ENCODE results near the gene NUP210L.
A peak's percentile ranks its signal among the peaks of the same experiment; 100 is the strongest.
"Not testable (repeated sequence)": the region's sequence is repeated elsewhere in the genome, so short reads cannot be mapped to it uniquely, and the experiment has no call there.

NUP210L gene

GRCh38 chr1:154170547-154171222 lies 15.8 kb upstream of the NUP210L start:
- peak in 5 of 56 donors; percentile 1 to 22 (median 16) for DNase-seq

GRCh38 chr1:154167461-154167860 lies 12.6 kb upstream of the NUP210L start:
- DNase-seq: no peak

GRCh38 chr1:154166207-154166606 lies 11.3 kb upstream of the NUP210L start:
- no peak for DNase-seq

- no peak for DNase-seq
Observed at GRCh38 chr1:154159554-154159953, 4.7 kb upstream of the NUP210L start.

GRCh38 chr1:154158307-154159125 lies 3.6 kb upstream of the NUP210L start:
- no peak for DNase-seq

GRCh38 chr1:154157520-154158306 lies 2.8 kb upstream of the NUP210L start:
- DNase-seq: no peak

DNA sequence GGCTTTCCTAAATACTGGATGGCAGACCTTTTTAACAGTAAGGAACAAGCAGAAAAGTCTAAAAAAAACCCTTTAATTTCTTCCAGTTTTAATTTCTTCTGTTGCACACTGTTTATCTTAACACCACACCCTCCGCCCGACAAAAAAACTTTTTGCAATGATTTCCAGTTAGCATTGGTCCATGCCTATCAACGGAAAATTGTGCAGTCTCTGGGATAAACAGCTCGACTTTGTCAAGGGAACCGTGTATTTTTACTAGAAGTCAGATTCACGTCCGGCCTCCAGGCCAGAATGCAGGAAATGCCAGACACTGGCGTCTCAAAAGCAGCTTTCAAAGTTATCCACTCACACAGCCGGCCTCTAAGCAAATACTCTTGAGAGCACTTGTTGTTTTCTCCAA lies 378 bp upstream of the NUP210L start:
- peak in 2 of 56 donors; percentile 0 to 3 for DNase-seq

- no peak for DNase-seq
Observed at GRCh38 chr1:154154053-154154452, 820 bp downstream of the NUP210L start.

GRCh38 chr1:154151311-154151710 lies 3.6 kb downstream of the NUP210L start:
- no peak for DNase-seq

DNA sequence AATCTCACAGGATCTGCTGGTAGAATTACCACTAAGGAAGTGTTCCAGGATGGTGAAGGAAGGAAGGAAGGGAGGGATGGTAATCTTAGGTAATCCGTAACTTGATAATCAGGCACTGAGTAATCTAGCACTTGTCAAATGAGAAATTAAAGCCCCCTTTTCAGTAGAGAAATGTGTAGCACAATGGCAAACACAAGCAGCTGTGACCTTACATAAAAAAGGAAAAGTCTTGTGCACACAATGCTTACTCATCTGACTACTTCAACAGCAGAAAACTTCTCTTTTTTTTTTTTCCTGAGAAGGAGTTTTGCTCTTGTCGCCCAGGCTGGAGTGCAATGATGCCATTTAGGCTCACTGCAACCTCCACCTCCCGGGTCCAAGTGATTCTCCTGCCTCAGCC lies 6.1 kb downstream of the NUP210L start:
- no peak for DNase-seq

- DNase-seq: not testable (repeated sequence)
Observed at GRCh38 chr1:154147505-154147904, 7.4 kb downstream of the NUP210L start.

DNA sequence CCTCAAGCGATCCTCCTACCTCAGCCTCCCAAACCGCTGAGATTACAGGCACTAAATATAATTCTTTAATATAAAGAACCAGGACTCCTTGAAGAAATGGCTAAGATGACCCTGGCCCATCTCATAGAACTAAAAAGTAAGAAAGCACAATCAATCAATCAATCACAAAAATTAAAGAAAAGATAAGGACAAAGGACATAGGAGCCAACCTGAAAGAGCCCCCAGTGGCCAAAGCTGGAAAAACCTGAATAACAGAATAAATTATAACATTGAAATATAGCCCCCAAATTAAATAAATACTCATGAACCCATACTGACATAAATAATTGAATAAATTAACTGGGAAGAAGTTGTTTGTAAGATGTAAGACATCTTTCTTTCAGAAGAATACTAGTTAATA lies 8.9 kb downstream of the NUP210L start:
- DNase-seq: no peak

- no peak for DNase-seq
Observed at GRCh38 chr1:154142358-154142757, 12.5 kb downstream of the NUP210L start.

GRCh38 chr1:154141240-154141639 lies 13.6 kb downstream of the NUP210L start:
- no peak for DNase-seq

DNA sequence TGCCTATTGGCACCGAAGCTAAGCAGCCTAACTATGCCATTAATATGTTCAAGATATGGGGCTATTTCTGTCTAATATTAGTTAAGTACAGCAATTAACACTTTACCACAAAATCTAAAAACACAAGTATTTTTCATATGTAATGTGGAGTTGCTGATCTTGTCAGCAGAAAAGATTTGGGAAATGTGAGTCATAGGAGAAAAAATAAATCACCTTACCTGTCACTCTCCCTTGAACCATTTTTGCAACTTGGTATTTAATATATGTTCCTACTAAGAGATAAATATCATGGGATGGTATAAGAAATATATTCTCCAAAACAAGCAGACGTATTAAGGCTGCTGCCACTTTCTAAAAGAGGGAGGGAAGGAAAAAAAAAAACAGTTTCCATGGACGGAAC lies 17.0 kb downstream of the NUP210L start:
- DNase-seq: no peak

- no peak for DNase-seq
Observed at GRCh38 chr1:154133256-154133655, 21.6 kb downstream of the NUP210L start.

DNA sequence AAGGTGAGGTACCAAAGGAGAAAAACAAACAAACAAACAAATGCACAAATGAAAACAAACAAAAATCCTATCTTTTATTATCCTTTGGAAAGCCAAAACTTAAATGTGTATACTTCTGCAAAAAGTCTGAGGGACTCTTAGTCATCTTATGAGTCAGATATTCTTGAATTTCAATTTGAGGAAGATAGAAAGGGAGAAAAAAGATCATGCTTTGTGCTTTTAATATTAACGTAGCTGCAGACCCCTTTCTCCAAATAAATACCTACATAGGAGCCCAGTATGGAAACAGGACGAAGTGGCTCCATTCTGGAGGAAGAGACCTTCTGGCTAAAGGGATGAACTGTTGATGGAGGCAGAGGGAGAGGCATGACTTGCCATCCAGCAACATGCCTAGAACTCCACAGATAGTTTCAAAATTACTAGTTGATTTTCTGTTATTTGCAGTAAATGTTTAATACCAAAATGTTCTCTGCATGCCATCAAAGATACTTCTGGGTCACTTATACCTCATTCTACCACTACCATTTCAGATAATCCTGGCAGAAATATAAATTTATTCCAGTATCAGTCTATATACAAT lies 25.4 kb downstream of the NUP210L start:
- DNase-seq: no peak

DNA sequence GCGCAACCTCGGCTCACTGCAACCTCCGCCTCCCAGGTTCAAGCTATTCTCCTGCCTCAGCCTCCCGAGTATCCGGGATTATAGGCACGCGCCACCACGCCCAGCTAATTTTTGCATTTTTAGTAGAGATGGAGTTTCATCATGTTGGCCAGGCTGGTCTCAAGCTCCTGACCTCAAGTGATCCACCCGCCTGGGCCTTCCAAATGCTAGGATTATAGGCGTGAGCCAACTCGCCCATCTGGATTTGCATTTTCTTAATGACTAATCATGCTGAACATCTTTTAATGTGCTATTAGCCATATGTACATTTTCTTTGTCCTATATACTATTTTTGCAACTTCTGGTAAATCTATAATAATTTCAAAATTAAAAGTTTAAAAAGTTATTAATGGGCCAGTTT lies 31.7 kb downstream of the NUP210L start:
- DNase-seq: not testable (repeated sequence)

DNA sequence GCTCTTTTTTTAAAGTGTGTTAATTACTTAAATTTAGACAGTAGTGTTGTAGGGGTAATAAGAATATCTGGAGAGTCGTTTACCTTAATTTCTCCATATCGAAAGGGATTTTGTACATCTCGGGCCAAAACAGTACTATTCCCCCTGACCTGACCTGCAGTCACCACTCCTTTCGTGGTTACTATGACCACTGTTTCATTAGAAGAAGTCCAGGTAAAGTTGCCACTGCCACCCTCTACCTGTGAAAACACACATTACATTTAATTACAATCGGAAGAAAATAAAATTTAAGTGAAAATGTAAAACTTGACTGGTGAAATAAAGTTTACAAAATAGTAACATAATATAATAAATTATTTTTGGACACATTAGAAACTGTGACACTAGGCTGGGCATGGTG lies 37.2 kb downstream of the NUP210L start:
- DNase-seq: no peak

GRCh38 chr1:154115180-154115579 lies 39.7 kb downstream of the NUP210L start:
- no peak for DNase-seq

DNA sequence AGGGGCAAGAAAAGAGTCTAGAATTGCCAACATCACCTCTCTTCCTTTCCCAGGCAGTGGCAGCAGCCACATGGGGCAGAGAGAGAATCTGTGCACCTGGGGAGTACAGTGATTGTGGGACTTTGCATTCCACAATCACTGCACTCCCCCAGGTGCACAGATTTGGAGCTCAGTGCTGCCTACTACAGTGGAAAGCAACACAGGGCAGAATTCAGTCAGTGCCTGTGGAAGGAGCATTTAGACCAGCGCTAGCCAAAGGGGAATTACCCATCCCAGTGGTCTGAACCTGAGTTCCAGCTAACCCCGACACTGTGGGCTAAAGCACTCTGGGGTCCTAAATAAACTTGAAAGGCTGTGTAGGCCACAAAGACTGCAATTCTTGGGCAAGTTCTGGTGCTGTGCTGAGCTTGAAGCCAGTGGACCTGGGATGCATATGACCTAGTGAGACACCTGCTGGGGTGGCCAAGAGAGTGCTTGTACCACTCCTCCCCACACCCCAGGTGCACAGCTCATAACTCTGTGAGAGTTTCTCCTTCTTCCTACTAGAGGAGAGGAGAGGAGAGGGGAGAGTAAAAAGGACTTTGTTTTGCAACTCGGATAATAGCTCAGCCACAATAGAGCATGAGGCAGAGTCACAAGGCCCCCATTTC lies 50.3 kb downstream of the NUP210L start:
- DNase-seq: no peak
